BLaER1 treated with 17β-estradiol and CSF1 and Interleukin-3, amounts not matched to agents 10 nM and 100 nM (cell line): ENCODE data around the gene OSGEP.
A peak's percentile ranks its signal among the peaks of the same experiment; 100 is the strongest.

Experiments
- H3K27ac ChIP-seq, 11 experiments: shearing (Covaris generic); formaldehyde crosslinking; 2 replicates each; pipeline ENCODE4 v1.8.1; 2022
- H3K27me3 ChIP-seq, 11 experiments: shearing (Covaris generic); formaldehyde crosslinking; 2 replicates each; pipeline ENCODE4 v1.8.1; 2022
- H3K36me3 ChIP-seq, 11 experiments: shearing (Covaris generic); formaldehyde crosslinking; 2 replicates each; pipeline ENCODE4 v1.8.1; 2022
- H3K4me1 ChIP-seq, 10 experiments: shearing (Covaris generic); formaldehyde crosslinking; 2 replicates each; pipeline ENCODE4 v1.8.1; 2022
- H3K4me2 ChIP-seq, 11 experiments: shearing (Covaris generic); formaldehyde crosslinking; 2 replicates each; pipeline ENCODE4 v1.8.1; 2022
- H3K4me3 ChIP-seq, 10 experiments: shearing (Covaris generic); formaldehyde crosslinking; 2 replicates each; pipeline ENCODE4 v1.8.1; 2022
- H3K9ac ChIP-seq, 11 experiments: shearing (Covaris generic); formaldehyde crosslinking; 2 replicates each; pipeline ENCODE4 v1.8.1; 2022
- H3K9me3 ChIP-seq, 11 experiments: shearing (Covaris generic); formaldehyde crosslinking; replicated peaks in 1 of 11; 2 replicates each; pipeline ENCODE4 v1.8.1; 2022
- H4K20me1 ChIP-seq, 11 experiments: shearing (Covaris generic); formaldehyde crosslinking; 2 replicates each; pipeline ENCODE4 v1.8.1; 2022
- Cebpa-rat ChIP-seq, 11 experiments: shearing (Covaris generic); IDR thresholded peaks; 2 replicates each; pipeline ENCODE4 v1.8.1; 2022

OSGEP gene

GRCh38 chr14:20492486-20492885, 37.9 kb upstream of the OSGEP start:
- Histone ChIP-seq H4K20me1 (no peaks in the 10 kb centered on the region), H3K27me3 (no peaks in the 10 kb centered on the region), H3K9ac (no peak overlapping the region), H3K4me2 (peak overlapping the region; percentile 60 to 90 (median 84); a peak in 20 of 22 replicates), H3K36me3 (no peaks in the 10 kb centered on the region), H3K9me3 (peaks cover 0 to 7% (median 0%) of the 10 kb centered on the region in 11 experiments; a peak in 2 of 22 replicates), H3K27ac (peak overlapping the region in 5 of 11 experiments; percentile 29 to 82 (median 80); a peak in 6 of 22 replicates), H3K4me1 (peaks cover 70 to 96% (median 85%) of the 10 kb centered on the region in 10 experiments), H3K4me3 (no peak overlapping the region)
- no peak for TF ChIP-seq Cebpa-rat (IDR thresholded peaks at IDR 0.05)

- no peak for TF ChIP-seq Cebpa-rat (IDR thresholded peaks at IDR 0.05)
- peak overlapping the region in 10 of 11 experiments; percentile 2 to 82 (median 71); a peak in 19 of 22 replicates for H3K27ac ChIP-seq
- peak overlapping the region in 6 of 10 experiments; percentile 6 to 54 (median 28); a peak in 9 of 20 replicates for H3K4me3 ChIP-seq
- H3K9ac ChIP-seq, result peak overlapping the region in 6 of 11 experiments; percentile 47 to 61 (median 54); a peak in 12 of 22 replicates
- no peaks in the 10 kb centered on the region for H3K36me3 ChIP-seq
- peaks cover 0 to 7% (median 0%) of the 10 kb centered on the region in 11 experiments; a peak in 1 of 22 replicates for H3K9me3 ChIP-seq
- peaks cover 79 to 98% (median 95%) of the 10 kb centered on the region in 10 experiments for H3K4me1 ChIP-seq
- no peaks in the 10 kb centered on the region for H3K27me3 ChIP-seq
- peak overlapping the region; percentile 73 to 90 (median 85) for H3K4me2 ChIP-seq
- no peaks in the 10 kb centered on the region for H4K20me1 ChIP-seq
Observed at GRCh38 chr14:20490563-20490962, 36.0 kb upstream of the OSGEP start.

GRCh38 chr14:20489093-20489994, 34.7 kb upstream of the OSGEP start:
- Histone ChIP-seq H3K9me3 (no peaks in the 10 kb centered on the region), H3K27me3 (no peaks in the 10 kb centered on the region), H3K9ac (peak overlapping the region in 9 of 11 experiments; percentile 22 to 61 (median 53); a peak in 15 of 22 replicates), H4K20me1 (no peaks in the 10 kb centered on the region), H3K27ac (peak overlapping the region in 9 of 11 experiments; percentile 2 to 82 (median 73); a peak in 17 of 22 replicates), H3K4me2 (peak overlapping the region; percentile 73 to 90 (median 85)), H3K4me1 (peaks cover 69 to 86% (median 84%) of the 10 kb centered on the region in 10 experiments), H3K4me3 (peak overlapping the region in 6 of 10 experiments; percentile 6 to 54 (median 40); a peak in 8 of 20 replicates), H3K36me3 (no peaks in the 10 kb centered on the region)
- TF ChIP-seq Cebpa-rat (IDR thresholded peaks at IDR 0.05), result peak in 1 of 11 experiments; percentile 64; a peak in 1 of 22 replicates

- Histone ChIP-seq H3K4me2 (peak overlapping the region; percentile 56 to 90 (median 84)), H3K4me1 (peaks cover 50 to 70% (median 64%) of the 10 kb centered on the region in 10 experiments), H3K9me3 (no peaks in the 10 kb centered on the region), H3K27ac (peak overlapping the region in 8 of 11 experiments; percentile 19 to 82 (median 58); a peak in 12 of 22 replicates), H3K36me3 (no peaks in the 10 kb centered on the region), H4K20me1 (no peaks in the 10 kb centered on the region), H3K4me3 (no peak overlapping the region), H3K9ac (no peak overlapping the region), H3K27me3 (no peaks in the 10 kb centered on the region)
- TF ChIP-seq Cebpa-rat (IDR thresholded peaks at IDR 0.05), result no peak
Observed at GRCh38 chr14:20487396-20487725, 32.7 kb upstream of the OSGEP start.

- Histone ChIP-seq H3K36me3 (no peaks in the 10 kb centered on the region), H3K4me2 (peak overlapping the region; percentile 56 to 90 (median 84)), H3K27me3 (no peaks in the 10 kb centered on the region), H3K9me3 (no peaks in the 10 kb centered on the region), H3K9ac (no peak overlapping the region), H3K4me3 (no peak overlapping the region), H3K27ac (peak overlapping the region in 5 of 11 experiments; percentile 20 to 82 (median 46); a peak in 6 of 22 replicates), H3K4me1 (peaks cover 44 to 64% (median 59%) of the 10 kb centered on the region in 10 experiments), H4K20me1 (no peaks in the 10 kb centered on the region)
- TF ChIP-seq Cebpa-rat (IDR thresholded peaks at IDR 0.05), result no peak
Observed at GRCh38 chr14:20486684-20487395, 32.2 kb upstream of the OSGEP start.

GRCh38 chr14:20485900-20486299, 31.3 kb upstream of the OSGEP start:
- no peak for TF ChIP-seq Cebpa-rat (IDR thresholded peaks at IDR 0.05)

GRCh38 chr14:20482382-20482781, 27.8 kb upstream of the OSGEP start:
- TF ChIP-seq Cebpa-rat (IDR thresholded peaks at IDR 0.05), result no peak

More at GRCh38 chr14:20485900-20486299, 31.3 kb upstream of the OSGEP start:
- Histone ChIP-seq H3K9ac (no peak overlapping the region), H3K9me3 (no peaks in the 10 kb centered on the region), H3K27ac (no peak overlapping the region), H3K4me1 (peaks cover 35 to 55% (median 50%) of the 10 kb centered on the region in 10 experiments), H3K4me3 (no peak overlapping the region), H3K4me2 (peak overlapping the region in 7 of 11 experiments; percentile 3 to 42 (median 16); a peak in 6 of 22 replicates), H3K27me3 (no peaks in the 10 kb centered on the region), H4K20me1 (no peaks in the 10 kb centered on the region), H3K36me3 (peaks cover 0 to 1% (median 0%) of the 10 kb centered on the region in 11 experiments; a peak in 1 of 22 replicates)

GRCh38 chr14:20478894-20479293, 24.3 kb upstream of the OSGEP start:
- H3K4me1 ChIP-seq, result peaks cover 43 to 65% (median 62%) of the 10 kb centered on the region in 10 experiments
- peaks cover 0 to 37% (median 0%) of the 10 kb centered on the region in 11 experiments; a peak in 7 of 22 replicates for H4K20me1 ChIP-seq
- H3K9me3 ChIP-seq, result no peaks in the 10 kb centered on the region
- H3K4me3 ChIP-seq, result peak overlapping the region in 1 of 10 experiments; percentile 52; a peak in 1 of 20 replicates
- H3K36me3 ChIP-seq, result peaks cover 31 to 67% (median 60%) of the 10 kb centered on the region in 11 experiments
- H3K27ac ChIP-seq, result peak overlapping the region in 7 of 11 experiments; percentile 64 to 87 (median 79); a peak in 9 of 22 replicates
- H3K9ac ChIP-seq, result peak overlapping the region in 2 of 11 experiments; percentile 65 to 71; a peak in 2 of 22 replicates
- no peak for TF ChIP-seq Cebpa-rat (IDR thresholded peaks at IDR 0.05)
- peak overlapping the region in 10 of 11 experiments; percentile 78 to 99 (median 92); a peak in 20 of 22 replicates for H3K4me2 ChIP-seq
- H3K27me3 ChIP-seq, result no peaks in the 10 kb centered on the region

More at GRCh38 chr14:20482382-20482781, 27.8 kb upstream of the OSGEP start:
- H3K4me3 ChIP-seq, result no peak overlapping the region
- H3K36me3 ChIP-seq, result peaks cover 0 to 35% (median 28%) of the 10 kb centered on the region in 11 experiments; a peak in 20 of 22 replicates
- H3K27me3 ChIP-seq, result no peaks in the 10 kb centered on the region
- no peak overlapping the region for H3K9ac ChIP-seq
- H3K4me2 ChIP-seq, result no peak overlapping the region; a peak in 1 of 22 replicates
- no peak overlapping the region for H3K27ac ChIP-seq
- H3K4me1 ChIP-seq, result peaks cover 26 to 45% (median 39%) of the 10 kb centered on the region in 10 experiments
- no peaks in the 10 kb centered on the region for H3K9me3 ChIP-seq
- peaks cover 0 to 7% (median 0%) of the 10 kb centered on the region in 11 experiments; a peak in 1 of 22 replicates for H4K20me1 ChIP-seq
